ENCODE measurements around the gene XRN1. TPM values are rescaled to one million over a fixed set of nuclear protein-coding genes. Genes with fewer than 3 reads are reported as not detected.

XRN1 gene
- polyA plus RNA-seq, 2 donors: 4.3 to 4.9 TPM

DNA sequence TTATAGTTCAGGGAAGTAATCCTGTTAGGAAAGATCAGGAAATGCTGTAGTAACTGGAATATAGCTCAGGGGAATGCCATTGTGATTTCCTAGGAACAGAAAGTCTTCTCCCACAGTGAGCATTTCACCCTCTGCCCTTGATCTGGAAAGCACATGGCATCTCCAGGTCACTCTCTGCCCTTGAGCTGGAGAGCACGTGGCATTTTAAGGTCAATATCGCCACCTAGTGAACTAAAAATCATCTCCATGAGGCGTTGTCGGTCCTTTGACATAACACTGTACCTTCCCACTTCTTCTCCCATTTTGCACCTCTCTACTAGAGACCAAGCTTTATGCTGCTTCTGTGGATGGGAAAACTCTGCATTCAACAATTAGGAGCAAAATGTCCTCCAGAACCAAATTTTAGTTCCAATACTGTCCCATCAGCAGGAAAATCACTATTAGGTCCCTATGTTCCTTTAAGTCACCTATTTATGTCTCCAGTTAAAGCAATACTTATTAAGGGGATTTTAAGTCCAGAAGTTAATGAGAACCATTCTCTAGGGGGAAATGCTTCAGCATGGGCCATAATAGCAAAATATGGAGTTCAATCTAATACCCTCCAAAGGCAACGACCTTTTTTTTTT, 167.8 kb downstream of the XRN1 start:
- no peaks in the 10 kb centered on the region for H3K36me3 ChIP-seq (ENCODE audit: control insufficient read depth in 2 of 2, insufficient read depth in 2 of 2, low read length in 1 of 2)
- H3K9me3 ChIP-seq (ENCODE audit: control insufficient read depth in 2 of 2, insufficient read depth in 1 of 2, low read depth in 1 of 2, low read length in 1 of 2): no peaks in the 10 kb centered on the region
- WGBS, 2 donors: 19% methylated on average over 5 of the region's 5 CpGs
- H3K27ac ChIP-seq (ENCODE audit: low read depth in 2 of 2, low read length in 1 of 2): no peak overlapping the region
- H3K27me3 ChIP-seq (ENCODE audit: control insufficient read depth in 1 of 2, insufficient read depth in 2 of 2, low read length in 2 of 2): no peaks in the 10 kb centered on the region
- H3K4me1 ChIP-seq (ENCODE audit: control insufficient read depth in 2 of 2, insufficient read depth in 2 of 2, low read length in 1 of 2): no peaks in the 10 kb centered on the region
- no peak overlapping the region for H3K4me3 ChIP-seq (ENCODE audit: low read depth in 1 of 2, low read length in 2 of 2)

DNA sequence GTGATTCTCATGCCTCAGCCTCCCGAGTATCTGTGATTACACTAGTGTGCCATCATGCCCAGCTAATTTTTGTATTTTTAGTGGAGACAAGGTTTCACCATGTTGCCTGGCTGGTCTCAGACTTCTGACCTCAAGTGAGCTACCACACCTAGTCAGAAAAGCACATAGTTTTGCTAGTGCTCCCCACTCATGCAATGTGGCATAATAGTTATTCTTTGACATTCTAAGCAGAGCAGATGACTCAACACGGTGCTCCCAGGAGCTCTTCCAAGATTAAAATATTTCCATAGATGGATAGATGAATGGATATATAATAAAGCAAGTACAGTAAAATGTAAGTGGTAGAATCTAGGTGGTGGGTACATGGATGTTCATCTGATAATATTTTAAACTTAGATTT, 169.4 kb downstream of the XRN1 start:
- 79 to 83% methylated on average over 2 of the region's 2 CpGs for WGBS, 2 donors
- H3K36me3 ChIP-seq (ENCODE audit: control insufficient read depth in 2 of 2, insufficient read depth in 2 of 2, low read length in 1 of 2): no peaks in the 10 kb centered on the region
- H3K4me3 ChIP-seq (ENCODE audit: low read depth in 1 of 2, low read length in 2 of 2): no peak overlapping the region
- H3K9me3 ChIP-seq (ENCODE audit: control insufficient read depth in 2 of 2, insufficient read depth in 1 of 2, low read depth in 1 of 2, low read length in 1 of 2): no peaks in the 10 kb centered on the region
- H3K27me3 ChIP-seq (ENCODE audit: control insufficient read depth in 1 of 2, insufficient read depth in 2 of 2, low read length in 2 of 2): no peaks in the 10 kb centered on the region
- no peak overlapping the region for H3K27ac ChIP-seq (ENCODE audit: low read depth in 2 of 2, low read length in 1 of 2)
- H3K4me1 ChIP-seq (ENCODE audit: control insufficient read depth in 2 of 2, insufficient read depth in 2 of 2, low read length in 1 of 2): no peaks in the 10 kb centered on the region

DNA sequence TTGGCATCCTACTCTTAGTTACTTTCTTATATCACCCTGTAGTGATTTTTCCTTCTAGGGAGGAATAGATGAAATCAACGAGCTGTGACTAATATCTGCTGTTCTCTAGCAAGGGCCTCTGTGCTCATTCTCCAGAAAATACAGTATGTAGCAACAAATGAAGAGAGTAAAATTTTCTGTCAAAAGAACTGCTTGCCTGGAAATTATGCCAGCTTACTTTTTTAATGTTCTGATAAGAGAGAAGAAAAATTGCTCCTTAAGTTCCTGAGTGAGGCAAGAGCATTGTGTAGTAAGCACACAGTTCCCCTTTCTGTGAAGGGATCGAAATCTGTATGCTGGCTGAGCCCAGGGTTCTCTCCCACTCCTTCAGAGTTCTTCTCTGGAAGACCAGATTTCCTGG, 171.1 kb downstream of the XRN1 start:
- 77 to 78% methylated on average over 2 of the region's 2 CpGs for WGBS, 2 donors
- Histone ChIP-seq H3K36me3 (ENCODE audit: control insufficient read depth in 2 of 2, insufficient read depth in 2 of 2, low read length in 1 of 2) (no peaks in the 10 kb centered on the region), H3K9me3 (ENCODE audit: control insufficient read depth in 2 of 2, insufficient read depth in 1 of 2, low read depth in 1 of 2, low read length in 1 of 2) (no peaks in the 10 kb centered on the region), H3K4me3 (ENCODE audit: low read depth in 1 of 2, low read length in 2 of 2) (no peak overlapping the region), H3K4me1 (ENCODE audit: control insufficient read depth in 2 of 2, insufficient read depth in 2 of 2, low read length in 1 of 2) (no peaks in the 10 kb centered on the region), H3K27ac (ENCODE audit: low read depth in 2 of 2, low read length in 1 of 2) (no peak overlapping the region), H3K27me3 (ENCODE audit: control insufficient read depth in 1 of 2, insufficient read depth in 2 of 2, low read length in 2 of 2) (no peaks in the 10 kb centered on the region)

DNA sequence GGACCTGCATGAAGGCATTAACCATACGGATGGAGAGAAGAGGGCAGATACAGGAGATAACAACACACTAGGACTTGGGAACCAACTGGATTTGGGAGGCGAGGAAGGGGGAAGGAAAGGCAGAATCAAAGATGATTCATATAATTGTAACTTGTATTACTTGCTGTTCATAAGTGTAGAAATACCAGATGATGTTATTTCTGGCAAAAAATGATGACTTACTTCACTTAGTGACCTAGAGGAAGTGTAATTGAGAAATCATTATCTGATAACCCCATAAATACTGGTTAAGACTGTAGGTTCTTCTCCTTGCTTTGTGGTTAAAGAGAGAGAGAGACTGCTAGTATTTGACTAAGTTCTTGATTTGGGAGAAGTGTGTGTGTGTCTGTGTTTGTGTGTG, 172.0 kb downstream of the XRN1 start:
- Histone ChIP-seq H3K4me1 (ENCODE audit: control insufficient read depth in 2 of 2, insufficient read depth in 2 of 2, low read length in 1 of 2) (no peaks in the 10 kb centered on the region), H3K27ac (ENCODE audit: low read depth in 2 of 2, low read length in 1 of 2) (no peak overlapping the region), H3K9me3 (ENCODE audit: control insufficient read depth in 2 of 2, insufficient read depth in 1 of 2, low read depth in 1 of 2, low read length in 1 of 2) (no peaks in the 10 kb centered on the region), H3K27me3 (ENCODE audit: control insufficient read depth in 1 of 2, insufficient read depth in 2 of 2, low read length in 2 of 2) (no peaks in the 10 kb centered on the region), H3K4me3 (ENCODE audit: low read depth in 1 of 2, low read length in 2 of 2) (no peak overlapping the region), H3K36me3 (ENCODE audit: control insufficient read depth in 2 of 2, insufficient read depth in 2 of 2, low read length in 1 of 2) (no peaks in the 10 kb centered on the region)
- WGBS, 2 donors: 69 to 74% methylated on average over 2 of the region's 2 CpGs

DNA sequence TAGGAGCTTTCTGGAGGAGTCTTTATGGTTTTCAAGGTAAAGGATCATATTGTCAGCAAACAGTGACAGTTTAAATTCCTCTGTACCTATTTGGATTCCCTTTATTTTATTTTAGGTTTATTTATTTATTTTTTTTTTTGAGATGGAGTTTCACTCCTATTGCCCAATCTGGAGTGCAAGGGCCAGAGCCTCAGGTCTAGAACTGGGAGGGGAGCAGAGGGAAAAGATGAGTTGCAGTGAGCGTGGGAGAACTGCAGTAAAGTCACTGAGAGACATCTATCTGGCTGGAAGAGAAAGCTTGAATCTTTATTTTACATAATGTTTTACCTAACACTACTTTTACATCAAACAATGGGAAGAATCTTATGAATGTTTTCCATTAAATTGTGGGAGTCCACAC, 172.9 kb downstream of the XRN1 start:
- 87 to 91% methylated on average over 1 of the region's 1 CpG for WGBS, 2 donors
- no peaks in the 10 kb centered on the region for H3K4me1 ChIP-seq (ENCODE audit: control insufficient read depth in 2 of 2, insufficient read depth in 2 of 2, low read length in 1 of 2)
- H3K9me3 ChIP-seq (ENCODE audit: control insufficient read depth in 2 of 2, insufficient read depth in 1 of 2, low read depth in 1 of 2, low read length in 1 of 2): no peaks in the 10 kb centered on the region
- no peaks in the 10 kb centered on the region for H3K27me3 ChIP-seq (ENCODE audit: control insufficient read depth in 1 of 2, insufficient read depth in 2 of 2, low read length in 2 of 2)
- no peak overlapping the region for H3K27ac ChIP-seq (ENCODE audit: low read depth in 2 of 2, low read length in 1 of 2)
- H3K36me3 ChIP-seq (ENCODE audit: control insufficient read depth in 2 of 2, insufficient read depth in 2 of 2, low read length in 1 of 2): no peaks in the 10 kb centered on the region
- no peak overlapping the region for H3K4me3 ChIP-seq (ENCODE audit: low read depth in 1 of 2, low read length in 2 of 2)

DNA sequence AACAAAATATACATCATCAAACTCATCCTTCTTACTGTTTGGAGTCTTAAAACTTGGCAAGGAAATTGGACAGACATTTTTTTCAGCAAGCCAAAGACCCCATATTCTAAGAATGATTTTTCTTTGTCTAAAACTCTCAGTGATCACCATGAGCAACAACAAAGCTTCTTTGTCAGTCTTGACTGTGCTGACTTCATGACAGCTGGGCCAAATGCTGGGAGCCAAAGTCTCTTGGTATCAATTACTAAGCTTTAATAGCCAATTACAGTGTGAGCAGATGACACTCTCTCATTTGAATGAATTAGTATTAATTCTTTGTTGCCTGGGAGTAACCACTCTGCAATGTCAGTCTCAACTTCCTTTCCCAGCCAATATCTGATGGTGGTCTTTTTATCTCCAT, 174.3 kb downstream of the XRN1 start:
- Histone ChIP-seq H3K27ac (ENCODE audit: low read depth in 2 of 2, low read length in 1 of 2) (no peak overlapping the region), H3K9me3 (ENCODE audit: control insufficient read depth in 2 of 2, insufficient read depth in 1 of 2, low read depth in 1 of 2, low read length in 1 of 2) (no peaks in the 10 kb centered on the region), H3K27me3 (ENCODE audit: control insufficient read depth in 1 of 2, insufficient read depth in 2 of 2, low read length in 2 of 2) (no peaks in the 10 kb centered on the region), H3K36me3 (ENCODE audit: control insufficient read depth in 2 of 2, insufficient read depth in 2 of 2, low read length in 1 of 2) (no peaks in the 10 kb centered on the region), H3K4me1 (ENCODE audit: control insufficient read depth in 2 of 2, insufficient read depth in 2 of 2, low read length in 1 of 2) (no peaks in the 10 kb centered on the region), H3K4me3 (ENCODE audit: low read depth in 1 of 2, low read length in 2 of 2) (no peak overlapping the region)

DNA sequence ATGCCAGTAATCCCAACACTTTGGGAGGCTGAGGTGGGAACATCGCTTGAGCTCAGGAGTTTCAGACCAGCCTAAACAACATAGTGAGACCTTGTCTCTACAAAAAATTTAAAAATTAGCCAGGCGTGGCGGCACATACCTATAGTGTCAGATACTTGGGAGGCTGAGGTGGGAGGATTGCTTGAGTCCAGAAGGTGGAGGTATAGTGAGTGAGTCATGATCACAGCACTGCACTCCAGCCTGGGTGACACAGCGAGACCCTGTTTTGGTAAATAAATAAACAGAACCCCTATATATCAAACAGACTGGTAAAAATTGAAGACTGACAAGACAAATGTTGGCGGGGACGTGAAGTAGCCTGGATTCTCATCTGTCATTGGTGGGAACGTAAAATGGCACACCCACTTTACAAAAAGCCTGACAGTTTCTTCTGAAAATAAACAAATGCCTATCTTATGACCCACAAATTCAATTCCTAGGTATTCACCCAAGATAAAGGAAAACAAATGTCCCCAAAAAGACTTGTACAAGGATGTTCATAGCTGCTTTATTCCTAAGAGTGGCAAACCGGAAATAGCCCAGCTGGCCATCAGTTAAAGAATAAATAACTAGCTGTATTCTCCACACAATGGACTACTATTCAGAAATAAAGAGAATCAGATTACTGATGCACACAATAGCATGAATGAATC, 175.5 kb downstream of the XRN1 start:
- Histone ChIP-seq H3K27ac (ENCODE audit: low read depth in 2 of 2, low read length in 1 of 2) (no peak overlapping the region), H3K4me1 (ENCODE audit: control insufficient read depth in 2 of 2, insufficient read depth in 2 of 2, low read length in 1 of 2) (no peaks in the 10 kb centered on the region), H3K36me3 (ENCODE audit: control insufficient read depth in 2 of 2, insufficient read depth in 2 of 2, low read length in 1 of 2) (no peaks in the 10 kb centered on the region), H3K4me3 (ENCODE audit: low read depth in 1 of 2, low read length in 2 of 2) (no peak overlapping the region), H3K27me3 (ENCODE audit: control insufficient read depth in 1 of 2, insufficient read depth in 2 of 2, low read length in 2 of 2) (no peaks in the 10 kb centered on the region), H3K9me3 (ENCODE audit: control insufficient read depth in 2 of 2, insufficient read depth in 1 of 2, low read depth in 1 of 2, low read length in 1 of 2) (no peaks in the 10 kb centered on the region)
- WGBS, 2 donors: 86 to 89% methylated on average over 8 of the region's 8 CpGs

DNA sequence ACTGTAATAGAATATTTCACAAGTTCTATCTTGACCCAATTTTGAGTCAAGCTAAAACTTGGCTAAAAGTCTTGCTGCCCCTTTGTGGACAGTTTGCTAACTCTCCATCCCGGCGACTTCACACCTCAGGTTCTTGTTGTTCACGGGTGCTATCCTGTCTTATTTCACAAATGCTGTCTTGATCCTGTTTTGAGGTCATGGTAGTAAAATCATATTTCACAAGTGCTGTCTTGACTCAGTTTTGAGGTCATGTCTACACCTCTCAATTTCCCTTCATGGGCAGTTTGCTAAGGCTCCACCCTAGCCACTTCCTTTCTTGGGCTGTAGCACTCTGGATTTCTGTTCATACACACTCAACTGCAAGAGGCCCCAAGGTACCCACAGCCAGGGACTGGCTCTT, 177.4 kb downstream of the XRN1 start:
- H3K4me3 ChIP-seq (ENCODE audit: low read depth in 1 of 2, low read length in 2 of 2): no peak overlapping the region
- WGBS, 2 donors: 71 to 82% methylated on average over 3 of the region's 3 CpGs
- no peaks in the 10 kb centered on the region for H3K27me3 ChIP-seq (ENCODE audit: control insufficient read depth in 1 of 2, insufficient read depth in 2 of 2, low read length in 2 of 2)
- no peaks in the 10 kb centered on the region for H3K36me3 ChIP-seq (ENCODE audit: control insufficient read depth in 2 of 2, insufficient read depth in 2 of 2, low read length in 1 of 2)
- no peak overlapping the region for H3K27ac ChIP-seq (ENCODE audit: low read depth in 2 of 2, low read length in 1 of 2)
- no peaks in the 10 kb centered on the region for H3K4me1 ChIP-seq (ENCODE audit: control insufficient read depth in 2 of 2, insufficient read depth in 2 of 2, low read length in 1 of 2)
- no peaks in the 10 kb centered on the region for H3K9me3 ChIP-seq (ENCODE audit: control insufficient read depth in 2 of 2, insufficient read depth in 1 of 2, low read depth in 1 of 2, low read length in 1 of 2)

DNA sequence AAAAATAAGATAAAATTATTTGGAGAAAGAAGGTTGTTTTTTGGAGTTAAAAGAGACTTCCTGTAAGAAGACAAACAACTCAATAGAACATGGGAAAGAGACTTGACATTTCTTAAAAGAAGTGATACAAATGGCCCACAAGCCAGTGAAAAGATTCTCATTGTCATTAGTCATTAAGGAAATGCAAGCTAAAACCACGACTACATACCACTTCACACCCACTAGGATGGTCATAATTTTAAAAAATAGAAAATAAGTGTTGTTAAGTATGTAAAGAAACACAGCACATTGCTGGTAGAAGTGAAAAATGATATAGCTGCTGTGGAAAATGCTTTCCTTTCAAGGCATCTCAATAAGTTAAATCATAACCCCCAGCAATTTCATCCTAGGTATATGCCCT, 178.1 kb downstream of the XRN1 start:
- Histone ChIP-seq H3K4me3 (ENCODE audit: low read depth in 1 of 2, low read length in 2 of 2) (no peak overlapping the region), H3K36me3 (ENCODE audit: control insufficient read depth in 2 of 2, insufficient read depth in 2 of 2, low read length in 1 of 2) (no peaks in the 10 kb centered on the region), H3K4me1 (ENCODE audit: control insufficient read depth in 2 of 2, insufficient read depth in 2 of 2, low read length in 1 of 2) (no peaks in the 10 kb centered on the region), H3K9me3 (ENCODE audit: control insufficient read depth in 2 of 2, insufficient read depth in 1 of 2, low read depth in 1 of 2, low read length in 1 of 2) (no peaks in the 10 kb centered on the region), H3K27me3 (ENCODE audit: control insufficient read depth in 1 of 2, insufficient read depth in 2 of 2, low read length in 2 of 2) (no peaks in the 10 kb centered on the region), H3K27ac (ENCODE audit: low read depth in 2 of 2, low read length in 1 of 2) (no peak overlapping the region)
- 42 to 56% methylated on average over 1 of the region's 1 CpG for WGBS, 2 donors

DNA sequence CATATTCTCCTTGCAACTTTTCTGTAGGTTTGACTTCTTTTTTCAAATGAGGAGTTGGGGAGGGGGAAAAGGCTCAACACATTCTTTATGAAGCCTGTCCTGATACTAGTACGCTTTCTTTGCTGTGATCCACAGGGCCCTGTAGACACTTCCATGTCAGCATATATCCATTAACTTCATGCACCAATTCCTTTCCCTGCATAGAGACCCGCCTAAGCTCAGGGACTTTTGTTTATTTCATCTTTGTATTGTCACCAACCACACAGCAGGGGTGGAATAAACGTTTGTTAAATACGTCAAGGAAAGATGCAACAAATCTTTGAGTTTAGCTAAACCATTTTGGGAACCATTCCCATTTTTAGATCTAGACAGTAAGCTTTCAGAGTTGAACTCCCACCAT, 179.4 kb downstream of the XRN1 start:
- 62% methylated on average over 4 of the region's 4 CpGs for WGBS, 2 donors
- Histone ChIP-seq H3K9me3 (ENCODE audit: control insufficient read depth in 2 of 2, insufficient read depth in 1 of 2, low read depth in 1 of 2, low read length in 1 of 2) (no peaks in the 10 kb centered on the region), H3K36me3 (ENCODE audit: control insufficient read depth in 2 of 2, insufficient read depth in 2 of 2, low read length in 1 of 2) (no peaks in the 10 kb centered on the region), H3K4me1 (ENCODE audit: control insufficient read depth in 2 of 2, insufficient read depth in 2 of 2, low read length in 1 of 2) (no peaks in the 10 kb centered on the region), H3K27ac (ENCODE audit: low read depth in 2 of 2, low read length in 1 of 2) (no peak overlapping the region), H3K4me3 (ENCODE audit: low read depth in 1 of 2, low read length in 2 of 2) (no peak overlapping the region), H3K27me3 (ENCODE audit: control insufficient read depth in 1 of 2, insufficient read depth in 2 of 2, low read length in 2 of 2) (no peaks in the 10 kb centered on the region)
